Measurements from ENCODE around the gene RNMT.

- TF ChIP-seq CTCF (IDR thresholded peaks at IDR 0.05) (no peak), POLR2A (IDR thresholded peaks at IDR 0.05) (no peak), EP300 (IDR thresholded peaks at IDR 0.05) (no peak), POLR2AphosphoS5 (IDR thresholded peaks at IDR 0.05) (no peak)
Measured at GRCh38 chr18:13726972-13727331, 479 bp downstream of the RNMT start.

Measured in stomach (tissue), 4 donors.